Activated effector memory CD4-positive, alpha-beta T cell treated with Interleukin-2 at 50 U/mL for 16 hours (primary cell): ENCODE measurements around the gene ZNF638.
"Not testable (repeated sequence)": the region's sequence is repeated elsewhere in the genome, so short reads cannot be mapped to it uniquely, and the experiment has no call there.

Experiments used
- DNase-seq: peaks from one replicate; pipeline ENCODE4 v3.0.0-alpha.2; 2020

Gene ZNF638

GRCh38 chr2:71331581-71332434, at the start of gene ZNF638:
ZNF638 (plus strand) TSS chr2:71331782; CDS start chr2:71348955, 17,173 bp downstream.
- DNase-seq: peak; percentile 88

- DNase-seq: no peak
These were observed 49.6 kb upstream of the ZNF638 start for GRCh38 chr2:71281950-71282349.

- DNase-seq: no peak
These were observed 49.1 kb upstream of the ZNF638 start for GRCh38 chr2:71282493-71282892.

GRCh38 chr2:71283131-71283530, 48.5 kb upstream of the ZNF638 start:
- no peak for DNase-seq

- no peak for DNase-seq
These were observed 45.9 kb upstream of the ZNF638 start for GRCh38 chr2:71285706-71286105.

- DNase-seq: no peak
These were observed 40.2 kb upstream of the ZNF638 start for GRCh38 chr2:71291398-71291797.

- no peak for DNase-seq
These were observed 39.4 kb upstream of the ZNF638 start for GRCh38 chr2:71292159-71292558.

GRCh38 chr2:71298914-71299313, 32.7 kb upstream of the ZNF638 start:
- DNase-seq: no peak

- no peak for DNase-seq
These were observed 32.1 kb upstream of the ZNF638 start for GRCh38 chr2:71299507-71299906.

GRCh38 chr2:71303849-71304248, 27.7 kb upstream of the ZNF638 start:
- no peak for DNase-seq

- no peak for DNase-seq
These were observed 24.8 kb upstream of the ZNF638 start for GRCh38 chr2:71306762-71307161.

- no peak for DNase-seq
These were observed 18.4 kb upstream of the ZNF638 start for GRCh38 chr2:71313016-71313766.

- no peak for DNase-seq
These were observed 14.5 kb upstream of the ZNF638 start for GRCh38 chr2:71317060-71317459.

- not testable (repeated sequence) for DNase-seq
These were observed 13.7 kb upstream of the ZNF638 start for GRCh38 chr2:71317900-71318299.

- DNase-seq: no peak
These were observed 8.2 kb upstream of the ZNF638 start for GRCh38 chr2:71323386-71323785.

- no peak for DNase-seq
These were observed 4.6 kb upstream of the ZNF638 start for GRCh38 chr2:71326968-71327367.

- no peak for DNase-seq
These were observed 3.7 kb upstream of the ZNF638 start for GRCh38 chr2:71327916-71328315.

- DNase-seq: no peak
These were observed 1.4 kb upstream of the ZNF638 start for GRCh38 chr2:71330155-71330554.

- no peak for DNase-seq
These were observed 824 bp upstream of the ZNF638 start for GRCh38 chr2:71330585-71331330.

- not testable (repeated sequence) for DNase-seq
These were observed 326 bp upstream of the ZNF638 start for GRCh38 chr2:71331331-71331580.

GRCh38 chr2:71332435-71332796, 834 bp downstream of the ZNF638 start:
- no peak for DNase-seq

GRCh38 chr2:71333619-71334018, 2.0 kb downstream of the ZNF638 start:
- DNase-seq: no peak

GRCh38 chr2:71336384-71336783, 4.8 kb downstream of the ZNF638 start:
- DNase-seq: no peak

GRCh38 chr2:71336802-71337201, 5.2 kb downstream of the ZNF638 start:
- DNase-seq: no peak
